ENCODE results near the gene CNPY1.

The CNPY1 gene

DNA sequence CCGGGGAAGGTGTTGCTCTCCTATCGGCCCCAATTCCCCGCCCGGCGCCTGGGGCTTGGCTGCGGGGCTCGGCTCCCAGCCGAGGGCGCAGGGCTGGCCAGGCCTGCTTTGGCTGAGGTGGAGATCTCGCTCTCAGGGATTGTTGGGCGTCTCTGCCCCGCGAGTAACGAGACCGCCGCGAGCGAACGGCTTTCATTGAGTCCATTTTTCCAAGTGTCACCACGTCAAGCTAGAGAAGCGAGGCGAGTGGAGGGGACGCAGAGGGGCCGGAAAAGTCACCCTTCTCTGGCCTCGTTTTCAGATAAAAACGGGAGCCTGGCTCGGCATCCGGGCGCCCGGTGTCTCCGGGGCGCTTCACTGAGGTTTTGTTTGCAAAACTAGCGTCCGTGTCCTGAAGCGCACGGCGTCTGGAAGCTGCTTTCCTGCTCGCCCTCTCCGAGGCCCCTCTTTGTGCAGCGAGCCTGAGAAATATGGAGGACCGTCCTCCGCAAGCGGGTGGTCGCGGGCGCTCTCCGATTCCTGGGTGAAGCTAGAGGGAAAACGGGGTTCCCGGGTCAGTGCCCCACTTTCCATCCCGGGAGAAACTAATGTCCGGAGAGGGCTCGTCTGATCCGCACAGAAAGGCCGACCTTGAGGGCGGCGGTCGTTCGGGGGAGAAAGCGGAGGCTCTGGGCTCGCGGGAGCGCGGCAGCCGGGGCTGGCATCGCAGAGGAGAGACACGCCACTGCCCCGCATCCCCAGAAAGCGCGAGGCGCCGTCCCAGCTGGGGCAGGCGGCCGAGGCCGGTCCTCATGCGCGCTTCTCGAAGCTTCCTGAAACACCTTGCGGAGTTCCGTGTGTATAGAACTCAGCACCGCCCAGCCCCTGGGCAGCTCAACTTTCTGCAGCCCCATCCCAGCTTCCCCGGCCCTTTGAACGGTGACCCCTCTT is 91.9 kb downstream of the CNPY1 start:
- TF ChIP-seq TAF1 (IDR thresholded peaks at IDR 0.05; ENCODE audit: borderline replicate concordance, insufficient read depth, low read length) = no peak
- TF ChIP-seq, protein P1, sequence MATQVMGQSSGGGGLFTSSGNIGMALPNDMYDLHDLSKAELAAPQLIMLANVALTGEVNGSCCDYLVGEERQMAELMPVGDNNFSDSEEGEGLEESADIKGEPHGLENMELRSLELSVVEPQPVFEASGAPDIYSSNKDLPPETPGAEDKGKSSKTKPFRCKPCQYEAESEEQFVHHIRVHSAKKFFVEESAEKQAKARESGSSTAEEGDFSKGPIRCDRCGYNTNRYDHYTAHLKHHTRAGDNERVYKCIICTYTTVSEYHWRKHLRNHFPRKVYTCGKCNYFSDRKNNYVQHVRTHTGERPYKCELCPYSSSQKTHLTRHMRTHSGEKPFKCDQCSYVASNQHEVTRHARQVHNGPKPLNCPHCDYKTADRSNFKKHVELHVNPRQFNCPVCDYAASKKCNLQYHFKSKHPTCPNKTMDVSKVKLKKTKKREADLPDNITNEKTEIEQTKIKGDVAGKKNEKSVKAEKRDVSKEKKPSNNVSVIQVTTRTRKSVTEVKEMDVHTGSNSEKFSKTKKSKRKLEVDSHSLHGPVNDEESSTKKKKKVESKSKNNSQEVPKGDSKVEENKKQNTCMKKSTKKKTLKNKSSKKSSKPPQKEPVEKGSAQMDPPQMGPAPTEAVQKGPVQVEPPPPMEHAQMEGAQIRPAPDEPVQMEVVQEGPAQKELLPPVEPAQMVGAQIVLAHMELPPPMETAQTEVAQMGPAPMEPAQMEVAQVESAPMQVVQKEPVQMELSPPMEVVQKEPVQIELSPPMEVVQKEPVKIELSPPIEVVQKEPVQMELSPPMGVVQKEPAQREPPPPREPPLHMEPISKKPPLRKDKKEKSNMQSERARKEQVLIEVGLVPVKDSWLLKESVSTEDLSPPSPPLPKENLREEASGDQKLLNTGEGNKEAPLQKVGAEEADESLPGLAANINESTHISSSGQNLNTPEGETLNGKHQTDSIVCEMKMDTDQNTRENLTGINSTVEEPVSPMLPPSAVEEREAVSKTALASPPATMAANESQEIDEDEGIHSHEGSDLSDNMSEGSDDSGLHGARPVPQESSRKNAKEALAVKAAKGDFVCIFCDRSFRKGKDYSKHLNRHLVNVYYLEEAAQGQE (IDR thresholded peaks at IDR 0.05; ENCODE audit: insufficient read depth in 1 of 2, low read depth in 2 of 2, low read length in 2 of 2) = no peak
- TF ChIP-seq FOXP2 (optimal IDR thresholded peaks at IDR 0.05; ENCODE audit: borderline replicate concordance, extremely low read depth, extremely low read length, insufficient read depth) = no peak
- no peak for TF ChIP-seq POLR2AphosphoS5 (IDR thresholded peaks at IDR 0.05; ENCODE audit: low read depth, low read length)
- no peak for TF ChIP-seq SIN3A (IDR thresholded peaks at IDR 0.05; ENCODE audit: borderline replicate concordance, insufficient read depth, low read length)

DNA sequence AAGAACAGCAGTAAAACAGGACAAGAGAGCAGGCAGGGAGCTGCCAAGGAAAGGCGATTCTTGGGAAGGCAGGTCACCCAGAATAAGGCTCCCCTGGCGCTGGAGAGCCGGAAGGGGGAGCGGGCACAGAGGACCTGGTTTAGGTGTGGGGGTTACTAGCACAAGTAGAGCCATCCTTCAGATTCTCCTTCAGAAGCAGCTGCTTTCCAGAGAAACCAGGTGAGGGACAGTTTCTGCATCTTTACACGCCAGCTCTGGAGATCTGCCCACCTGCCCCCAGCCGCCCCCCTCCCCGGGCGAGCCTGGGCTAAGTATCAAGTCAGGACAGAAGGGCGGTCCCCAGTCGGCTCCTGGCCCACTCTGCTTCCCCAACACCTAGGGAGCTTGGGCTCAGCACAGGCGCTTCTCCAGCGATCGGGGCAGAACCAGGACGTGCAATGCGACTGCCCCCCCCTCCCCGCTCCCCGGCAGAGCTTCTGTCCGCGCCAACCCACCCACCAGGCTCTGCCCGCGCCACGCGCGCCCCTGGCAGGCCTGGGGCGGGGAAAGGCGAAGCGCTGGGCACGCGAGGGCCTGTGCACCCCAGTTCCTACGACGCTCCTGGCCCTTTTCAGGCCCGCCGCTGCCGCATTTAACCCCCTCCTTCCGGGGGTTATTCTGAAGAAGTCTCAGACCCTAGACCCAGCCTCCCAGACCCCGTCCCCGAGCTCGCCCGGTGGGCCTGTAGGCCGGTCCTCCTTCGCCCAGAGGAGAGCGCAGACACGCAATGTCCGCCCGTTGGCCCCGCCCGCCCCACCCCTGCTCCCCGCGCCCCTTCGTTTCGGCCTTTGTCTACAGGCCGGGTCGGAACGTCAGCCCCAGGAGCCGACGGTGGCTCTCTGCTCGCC is 92.8 kb downstream of the CNPY1 start:
- no peak for TF ChIP-seq POLR2AphosphoS5 (IDR thresholded peaks at IDR 0.05; ENCODE audit: low read depth, low read length)
- TF ChIP-seq SIN3A (IDR thresholded peaks at IDR 0.05; ENCODE audit: borderline replicate concordance, insufficient read depth, low read length) = no peak
- TF ChIP-seq TAF1 (IDR thresholded peaks at IDR 0.05; ENCODE audit: borderline replicate concordance, insufficient read depth, low read length) = no peak
- TF ChIP-seq, protein P1 (IDR thresholded peaks at IDR 0.05; ENCODE audit: insufficient read depth in 1 of 2, low read depth in 2 of 2, low read length in 2 of 2) = no peak
- no peak for TF ChIP-seq FOXP2 (optimal IDR thresholded peaks at IDR 0.05; ENCODE audit: borderline replicate concordance, extremely low read depth, extremely low read length, insufficient read depth)

DNA sequence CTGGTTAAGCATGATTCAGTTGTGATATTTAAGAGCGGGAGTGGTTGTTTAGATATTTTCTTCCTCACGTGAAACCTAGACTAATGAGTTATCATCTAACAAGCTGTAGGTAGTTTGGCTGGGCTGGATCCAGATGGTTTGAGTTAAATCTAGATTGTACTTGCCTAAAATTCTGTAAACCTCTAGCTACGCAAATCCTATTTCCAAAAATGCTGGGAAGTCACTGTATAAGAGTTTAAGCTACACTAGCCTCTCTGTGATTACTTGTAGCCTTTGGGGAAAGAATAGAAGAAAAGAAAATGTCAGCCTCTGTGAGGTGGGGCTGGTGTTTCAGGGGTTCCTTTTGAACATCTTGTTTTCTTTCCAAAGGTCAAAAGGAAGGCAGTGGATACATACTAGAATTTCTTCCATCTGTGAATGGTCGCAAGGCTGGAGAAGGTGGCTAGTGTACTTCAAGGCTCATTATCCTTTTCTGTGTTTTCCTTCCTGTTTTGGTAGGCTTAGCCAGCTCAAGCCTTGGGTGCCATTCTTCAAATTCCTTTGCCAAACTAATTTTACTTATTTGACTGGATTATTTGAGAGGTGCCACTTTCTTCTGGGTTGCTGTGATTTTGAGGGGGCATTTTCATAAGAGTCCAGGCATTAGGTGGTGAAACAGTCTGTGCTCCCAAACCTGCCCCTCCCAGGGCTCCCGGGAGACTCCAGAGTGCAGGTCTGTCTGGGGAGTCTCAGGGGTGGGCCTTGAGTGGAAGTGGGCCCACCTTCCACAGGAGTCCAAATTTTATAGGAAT is 93.7 kb downstream of the CNPY1 start:
- no peak for TF ChIP-seq FOXP2 (optimal IDR thresholded peaks at IDR 0.05; ENCODE audit: borderline replicate concordance, extremely low read depth, extremely low read length, insufficient read depth)
- TF ChIP-seq, protein P1 (IDR thresholded peaks at IDR 0.05; ENCODE audit: insufficient read depth in 1 of 2, low read depth in 2 of 2, low read length in 2 of 2) = no peak
- no peak for TF ChIP-seq TAF1 (IDR thresholded peaks at IDR 0.05; ENCODE audit: borderline replicate concordance, insufficient read depth, low read length)
- no peak for TF ChIP-seq SIN3A (IDR thresholded peaks at IDR 0.05; ENCODE audit: borderline replicate concordance, insufficient read depth, low read length)
- TF ChIP-seq POLR2AphosphoS5 (IDR thresholded peaks at IDR 0.05; ENCODE audit: low read depth, low read length) = no peak

DNA sequence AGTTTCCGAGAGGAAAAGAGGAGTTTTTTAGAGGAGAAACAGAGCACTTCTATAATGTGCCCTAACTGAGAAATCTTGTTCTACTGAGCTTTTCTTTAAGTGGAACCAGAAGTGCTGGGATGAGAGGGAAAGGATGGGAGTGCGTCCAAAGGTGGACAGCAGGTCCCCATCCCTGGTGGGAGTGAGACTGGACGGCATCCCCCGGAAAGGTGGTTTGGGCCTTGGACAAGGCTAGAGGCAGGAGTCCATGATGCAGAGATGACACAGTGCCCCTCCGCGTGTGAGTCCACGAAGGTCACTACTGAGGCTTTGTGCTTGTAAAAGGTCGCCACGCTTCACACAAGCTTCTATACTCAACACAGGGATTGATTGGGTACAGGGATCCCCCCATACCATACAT is 94.5 kb downstream of the CNPY1 start:
- TF ChIP-seq, protein P1 (IDR thresholded peaks at IDR 0.05; ENCODE audit: insufficient read depth in 1 of 2, low read depth in 2 of 2, low read length in 2 of 2) = no peak
- TF ChIP-seq POLR2AphosphoS5 (IDR thresholded peaks at IDR 0.05; ENCODE audit: low read depth, low read length) (no peak), TAF1 (IDR thresholded peaks at IDR 0.05; ENCODE audit: borderline replicate concordance, insufficient read depth, low read length) (no peak), SIN3A (IDR thresholded peaks at IDR 0.05; ENCODE audit: borderline replicate concordance, insufficient read depth, low read length) (no peak), FOXP2 (optimal IDR thresholded peaks at IDR 0.05; ENCODE audit: borderline replicate concordance, extremely low read depth, extremely low read length, insufficient read depth) (no peak)
